ENCODE results near the gene FHIT. TPM values are rescaled to one million over a fixed set of nuclear protein-coding genes. Genes with fewer than 3 reads are reported as not detected.
"Not testable (repeated sequence)": the region's sequence is repeated elsewhere in the genome, so short reads cannot be mapped to it uniquely, and the experiment has no call there.

Gene FHIT
- total RNA-seq, 1 experiment from 2014 or later = 3.6 TPM

- TF ChIP-seq EZH2 (IDR thresholded peaks at IDR 0.05; ENCODE audit: low read length, unreplicated experiment) = no peak
- no peak for TF ChIP-seq EZH2phosphoT487 (IDR thresholded peaks at IDR 0.05; ENCODE audit: borderline replicate concordance, low read length)
- TF ChIP-seq CTCF (conservative IDR thresholded peaks at IDR 0.05; ENCODE audit: low read depth, low read length) = no peak
- H3F3A ChIP-seq (ENCODE audit: low read length, unreplicated experiment) = no peaks in the 10 kb centered on the region
- POLR2A ChIA-PET (ENCODE audit: unreplicated experiment) = no interaction called here
- no peak for DNase-seq
- H3K9me2 ChIP-seq (replicated peaks; ENCODE audit: low read length) = no peaks in the 10 kb centered on the region
- no peaks in the 10 kb centered on the region for H3K36me3 ChIP-seq (ENCODE audit: low read depth, low read length)
- CTCF ChIA-PET = no interaction called here
- H3K9me3 ChIP-seq (ENCODE audit: low read length) = 0 out of 2 replicates have a peak, but pooled peaks cover 4% of the 10 kb centered on the region
- no peaks in the 10 kb centered on the region for H3K27me3 ChIP-seq (ENCODE audit: low read length)
- no peak overlapping the region for H3K4me2 ChIP-seq (ENCODE audit: low read length)
- ATAC-seq = no peak
- no peak overlapping the region for H3K27ac ChIP-seq (ENCODE audit: low read length)
- H2AFZ ChIP-seq (ENCODE audit: low read length) = no peak overlapping the region
- intact Hi-C loops (cut with micrococcal nuclease) = no loop called here
- no TSS peak for BruUV-seq (replicated peaks)
- peaks cover 9% of the 10 kb centered on the region for H3K4me1 ChIP-seq (ENCODE audit: insufficient read depth, low read length)
- no peak overlapping the region for H3K4me3 ChIP-seq (ENCODE audit: low read length)
- no peak overlapping the region for H3K9ac ChIP-seq (ENCODE audit: low read length)
- no peaks in the 10 kb centered on the region for H4K20me1 ChIP-seq (ENCODE audit: low read length)
- H3K79me2 ChIP-seq (ENCODE audit: low read length) = no peaks in the 10 kb centered on the region
Observed at GRCh38 chr3:60551455-60552209, 699.6 kb downstream of the FHIT start.

GRCh38 chr3:60549863-60550262, 701.4 kb downstream of the FHIT start:
- DNase-seq = no peak
- H3K27me3 ChIP-seq (ENCODE audit: low read length) = no peaks in the 10 kb centered on the region
- H3K36me3 ChIP-seq (ENCODE audit: low read depth, low read length) = no peaks in the 10 kb centered on the region
- no peaks in the 10 kb centered on the region for H3K4me1 ChIP-seq (ENCODE audit: insufficient read depth, low read length)
- no peaks in the 10 kb centered on the region for H4K20me1 ChIP-seq (ENCODE audit: low read length)
- ATAC-seq = no peak
- 0 out of 2 replicates have a peak, but pooled peaks cover 4% of the 10 kb centered on the region for H3K9me3 ChIP-seq (ENCODE audit: low read length)
- no peaks in the 10 kb centered on the region for H3K79me2 ChIP-seq (ENCODE audit: low read length)
- ChIA-PET POLR2A (ENCODE audit: unreplicated experiment) (no interaction called here), CTCF (no interaction called here)
- no TSS peak for BruUV-seq (replicated peaks)
- no peak overlapping the region for H3K4me2 ChIP-seq (ENCODE audit: low read length)
- TF ChIP-seq CTCF (conservative IDR thresholded peaks at IDR 0.05; ENCODE audit: low read depth, low read length) = no peak
- TF ChIP-seq EZH2 (IDR thresholded peaks at IDR 0.05; ENCODE audit: low read length, unreplicated experiment) = no peak
- TF ChIP-seq EZH2phosphoT487 (IDR thresholded peaks at IDR 0.05; ENCODE audit: borderline replicate concordance, low read length) = no peak
- no peaks in the 10 kb centered on the region for H3F3A ChIP-seq (ENCODE audit: low read length, unreplicated experiment)
- intact Hi-C loops (cut with micrococcal nuclease) = no loop called here
- H3K9ac ChIP-seq (ENCODE audit: low read length) = no peak overlapping the region
- H2AFZ ChIP-seq (ENCODE audit: low read length) = no peak overlapping the region
- no peak overlapping the region for H3K4me3 ChIP-seq (ENCODE audit: low read length)
- H3K27ac ChIP-seq (ENCODE audit: low read length) = no peak overlapping the region
- no peaks in the 10 kb centered on the region for H3K9me2 ChIP-seq (replicated peaks; ENCODE audit: low read length)

GRCh38 chr3:60542995-60543394, 708.3 kb downstream of the FHIT start:
- H3K36me3 ChIP-seq (ENCODE audit: low read depth, low read length) = no peaks in the 10 kb centered on the region
- DNase-seq (no peak), ATAC-seq (no peak)
- no peaks in the 10 kb centered on the region for H3K79me2 ChIP-seq (ENCODE audit: low read length)
- H3K9me3 ChIP-seq (ENCODE audit: low read length) = no peaks in the 10 kb centered on the region
- intact Hi-C loops (cut with micrococcal nuclease) = no loop called here
- H3K4me2 ChIP-seq (ENCODE audit: low read length) = no peak overlapping the region
- H3K4me1 ChIP-seq (ENCODE audit: insufficient read depth, low read length) = no peaks in the 10 kb centered on the region
- POLR2A ChIA-PET (ENCODE audit: unreplicated experiment) = no interaction called here
- H3K27ac ChIP-seq (ENCODE audit: low read length) = no peak overlapping the region
- no TSS peak for BruUV-seq (replicated peaks)
- H3K27me3 ChIP-seq (ENCODE audit: low read length) = no peaks in the 10 kb centered on the region
- CTCF ChIA-PET = no interaction called here
- no peak for TF ChIP-seq CTCF (conservative IDR thresholded peaks at IDR 0.05; ENCODE audit: low read depth, low read length)
- no peak for TF ChIP-seq EZH2phosphoT487 (IDR thresholded peaks at IDR 0.05; ENCODE audit: borderline replicate concordance, low read length)
- no peak for TF ChIP-seq EZH2 (IDR thresholded peaks at IDR 0.05; ENCODE audit: low read length, unreplicated experiment)
- H3K9me2 ChIP-seq (replicated peaks; ENCODE audit: low read length) = no peaks in the 10 kb centered on the region
- H3F3A ChIP-seq (ENCODE audit: low read length, unreplicated experiment) = no peaks in the 10 kb centered on the region
- H4K20me1 ChIP-seq (ENCODE audit: low read length) = no peaks in the 10 kb centered on the region
- H3K4me3 ChIP-seq (ENCODE audit: low read length) = no peak overlapping the region
- no peak overlapping the region for H2AFZ ChIP-seq (ENCODE audit: low read length)
- H3K9ac ChIP-seq (ENCODE audit: low read length) = no peak overlapping the region

GRCh38 chr3:60539394-60539793, 711.9 kb downstream of the FHIT start:
- H3K4me3 ChIP-seq (ENCODE audit: low read length); H2AFZ ChIP-seq (ENCODE audit: low read length); DNase-seq; H3K27ac ChIP-seq (ENCODE audit: low read length); ATAC-seq; H3F3A ChIP-seq (ENCODE audit: low read length, unreplicated experiment); H3K4me2 ChIP-seq (ENCODE audit: low read length); H3K27me3 ChIP-seq (ENCODE audit: low read length); BruUV-seq (replicated peaks); H3K36me3 ChIP-seq (ENCODE audit: low read depth, low read length); H3K79me2 ChIP-seq (ENCODE audit: low read length); intact Hi-C loops (cut with micrococcal nuclease); H3K9me2 ChIP-seq (replicated peaks; ENCODE audit: low read length); CTCF ChIA-PET; H3K9me3 ChIP-seq (ENCODE audit: low read length); H3K4me1 ChIP-seq (ENCODE audit: insufficient read depth, low read length); H4K20me1 ChIP-seq (ENCODE audit: low read length); H3K9ac ChIP-seq (ENCODE audit: low read length): not testable (repeated sequence)
- POLR2A ChIA-PET (ENCODE audit: unreplicated experiment) = interaction anchor here (0.6 kb wide), 1 partner anchor 34 kb away, joined by 3 read pairs; no protein-coding TSS in a partner anchor

All from PC-3 (cell line).